Right lobe of liver (tissue), 4 donors: ENCODE measurements around the gene COX6B1.

Experiments used
- CTCF ChIP-seq, 4 donors: fragments of 200-600 bp in 3 of 4; fragments of 450-650 bp in 1 of 4; IDR thresholded peaks; one replicate each; pipeline versions ENCODE4 v1.5.1 to v1.8.0; 2016 to 2022; ENCODE audit warnings: antibody characterized with exemption in 4 of 4, mild to moderate bottlenecking in 2 of 4
- POLR2A ChIP-seq: fragments of 450-650 bp; IDR thresholded peaks from one replicate; pipeline ENCODE4 v1.6.1; 2017; ENCODE audit warnings: antibody characterized with exemption, mild to moderate bottlenecking
- donor health status: DM: no; HTN: no; CAD: no.
- donor health status: DM: no; HTN: no; CAD: no.
- donor health status: DM: no; HTN: yes; CAD: no.

- no peak for TF ChIP-seq POLR2A
- TF ChIP-seq CTCF (IDR thresholded peaks at IDR 0.05): no peak
Observed at GRCh38 chr19:35620001-35620400, 28.1 kb upstream of the COX6B1 start.
